ENCODE measurements around the gene NEK8. TPM values are rescaled to one million over a fixed set of nuclear protein-coding genes. Genes with fewer than 3 reads are reported as not detected.

The NEK8 gene
- polyA plus RNA-seq (1.5 and 2.0 TPM in 2 replicates), polyA minus RNA-seq (0.24 and 0.93 TPM in 2 replicates)

GRCh38 chr17:28728364-28729200 lies at the start of gene NEK8:
NEK8 (plus strand) TSS chr17:28728788; CDS start chr17:28728814, 26 bp downstream.
- Histone ChIP-seq H3K9me3 (ENCODE audit: low read length) (no peaks in the 10 kb centered on the region), H3K9ac (ENCODE audit: low read length) (peak within 1 kb of the TSS; percentile 66), H2AFZ (ENCODE audit: low read depth, low read length) (peak within 1 kb of the TSS; percentile 95), H3K4me3 (ENCODE audit: low read length) (peak within 1 kb of the TSS; percentile 93), H4K20me1 (ENCODE audit: insufficient read depth) (no peaks in the 10 kb centered on the region), H3K4me2 (ENCODE audit: low read length) (peak within 1 kb of the TSS; percentile 94), H3K36me3 (ENCODE audit: insufficient read depth, low read length) (no peaks in the 10 kb centered on the region), H3K9me2 (ENCODE audit: insufficient read depth, low read length) (no peaks in the 10 kb centered on the region), H3K27me3 (ENCODE audit: insufficient read depth, low read depth, low read length) (peaks cover 4% of the 10 kb centered on the region), H3K27ac (ENCODE audit: low read length) (peak within 1 kb of the TSS; percentile 58), H3F3A (ENCODE audit: insufficient read depth, low read length, poor library complexity, severe bottlenecking) (no peaks in the 10 kb centered on the region), H3K79me2 (replicated peaks; ENCODE audit: insufficient read depth, low read length) (no peaks in the 10 kb centered on the region)
- no peak for TF ChIP-seq REST (IDR thresholded peaks at IDR 0.05; ENCODE audit: borderline replicate concordance)
- TF ChIP-seq MXI1 (conservative IDR thresholded peaks at IDR 0.05; ENCODE audit: poor library complexity, severe bottlenecking) = peak; percentile 86
- no peak for TF ChIP-seq EZH2 (IDR thresholded peaks at IDR 0.05; ENCODE audit: borderline replicate concordance, insufficient read depth, low read length, poor library complexity, severe bottlenecking)
- TF ChIP-seq SMC3 (conservative IDR thresholded peaks at IDR 0.05; ENCODE audit: poor library complexity) = no peak
- TF ChIP-seq CTCF (IDR thresholded peaks at IDR 0.05; ENCODE audit: poor library complexity, severe bottlenecking) = no peak
- TF ChIP-seq EP300 (conservative IDR thresholded peaks at IDR 0.05; ENCODE audit: poor library complexity, severe bottlenecking) = peak; percentile 20
- TF ChIP-seq RAD21 (conservative IDR thresholded peaks at IDR 0.05) = no peak
- TF ChIP-seq POLR2AphosphoS5 (IDR thresholded peaks at IDR 0.05) = peak; percentile 70
- no peak for TF ChIP-seq TAF1 (IDR thresholded peaks at IDR 0.05; ENCODE audit: low read depth)

DNA sequence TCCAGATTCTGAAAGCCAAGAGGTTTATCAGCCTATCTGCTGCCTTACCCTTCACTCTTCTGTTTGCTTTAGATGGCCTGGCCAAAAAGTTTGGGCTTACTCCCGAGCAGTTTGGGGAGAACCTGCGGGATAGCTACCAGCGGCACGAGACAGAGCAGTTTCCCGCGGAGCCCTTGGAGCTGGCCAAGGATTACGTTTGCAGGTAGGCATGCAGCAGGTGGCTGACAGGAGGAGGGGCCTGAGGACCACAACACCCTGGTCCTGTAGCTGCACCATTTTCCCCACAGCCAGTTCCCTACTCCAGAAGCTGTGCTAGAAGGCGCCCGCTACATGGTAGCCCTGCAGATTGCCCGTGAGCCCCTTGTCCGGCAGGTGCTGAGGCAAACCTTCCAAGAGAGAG lies 45.9 kb upstream of the NEK8 start:
- TF ChIP-seq REST (IDR thresholded peaks at IDR 0.05; ENCODE audit: borderline replicate concordance) (no peak), EP300 (conservative IDR thresholded peaks at IDR 0.05; ENCODE audit: poor library complexity, severe bottlenecking) (no peak), EZH2 (IDR thresholded peaks at IDR 0.05; ENCODE audit: borderline replicate concordance, insufficient read depth, low read length, poor library complexity, severe bottlenecking) (no peak), CTCF (IDR thresholded peaks at IDR 0.05; ENCODE audit: poor library complexity, severe bottlenecking) (no peak), SMC3 (conservative IDR thresholded peaks at IDR 0.05; ENCODE audit: poor library complexity) (no peak), MXI1 (conservative IDR thresholded peaks at IDR 0.05; ENCODE audit: poor library complexity, severe bottlenecking) (no peak), TAF1 (IDR thresholded peaks at IDR 0.05; ENCODE audit: low read depth) (no peak), POLR2AphosphoS5 (IDR thresholded peaks at IDR 0.05) (no peak), RAD21 (conservative IDR thresholded peaks at IDR 0.05) (no peak)
- no peak overlapping the region for H3K27ac ChIP-seq (ENCODE audit: low read length)
- no peaks in the 10 kb centered on the region for H3K27me3 ChIP-seq (ENCODE audit: insufficient read depth, low read depth, low read length)
- no peak overlapping the region for H2AFZ ChIP-seq (ENCODE audit: low read depth, low read length)
- no peaks in the 10 kb centered on the region for H3F3A ChIP-seq (ENCODE audit: insufficient read depth, low read length, poor library complexity, severe bottlenecking)
- H3K79me2 ChIP-seq (replicated peaks; ENCODE audit: insufficient read depth, low read length) = no peaks in the 10 kb centered on the region
- H3K36me3 ChIP-seq (ENCODE audit: insufficient read depth, low read length) = peaks cover 23% of the 10 kb centered on the region
- H4K20me1 ChIP-seq (ENCODE audit: insufficient read depth) = no peaks in the 10 kb centered on the region
- H3K9me3 ChIP-seq (ENCODE audit: low read length) = no peaks in the 10 kb centered on the region
- no peak overlapping the region for H3K4me2 ChIP-seq (ENCODE audit: low read length)
- no peak overlapping the region for H3K4me3 ChIP-seq (ENCODE audit: low read length)
- no peak overlapping the region for H3K9ac ChIP-seq (ENCODE audit: low read length)
- H3K9me2 ChIP-seq (ENCODE audit: insufficient read depth, low read length) = no peaks in the 10 kb centered on the region
